Activated CD8-positive, alpha-beta T cell treated with anti-CD3 and anti-CD28 coated beads for 36 hours (primary cell): ENCODE data around the gene EXOC4. TPM values are rescaled to one million over a fixed set of nuclear protein-coding genes. Genes with fewer than 3 reads are reported as not detected.

Source experiments
- ATAC-seq: fragments of 200-7000 bp; cut with Tn5 transposase; one replicate; pipeline ENCODE4 v1.10.0; 2021; ENCODE audit warnings: mild to moderate bottlenecking, moderate library complexity
- CTCF ChIA-PET: fragments of 350-600 bp; sonication (Branson Sonifier 250); formaldehyde crosslinking; loops from one replicate; lab custom pipeline; 2021; ENCODE audit warnings: antibody characterized with exemption; lab: Charles Lee
- POLR2A ChIA-PET: fragments of 350-600 bp; sonication (Branson Sonifier 250); formaldehyde crosslinking; loops from one replicate; lab custom pipeline; 2021; ENCODE audit warnings: antibody characterized with exemption; lab: Charles Lee
- DNase-seq: peaks from one replicate; pipeline ENCODE4 v3.0.0-alpha.2; 2020
- H3K27ac Mint-ChIP-seq: one replicate; pipeline ENCODE4 v1.8.0; 2021; ENCODE audit warnings: mild to moderate bottlenecking, mixed read lengths
- H3K27me3 Mint-ChIP-seq: one replicate; pipeline ENCODE4 v1.8.0; 2021; ENCODE audit warnings: mixed read lengths
- H3K36me3 Mint-ChIP-seq: one replicate; pipeline ENCODE4 v1.8.0; 2021; ENCODE audit warnings: low read depth, mixed read lengths
- H3K4me1 Mint-ChIP-seq: one replicate; pipeline ENCODE4 v1.8.0; 2021; ENCODE audit warnings: low read depth, mixed read lengths
- H3K4me3 Mint-ChIP-seq: one replicate; pipeline ENCODE4 v1.8.0; 2021; ENCODE audit warnings: mild to moderate bottlenecking, moderate library complexity, mixed read lengths
- H3K9me3 Mint-ChIP-seq: one replicate; pipeline ENCODE4 v1.8.0; 2021; ENCODE audit warnings: mixed read lengths
- CTCF ChIP-seq: fragments of 200-600 bp; IDR thresholded peaks from one replicate; pipeline ENCODE4 v1.8.0; 2022; ENCODE audit warnings: antibody characterized with exemption, mild to moderate bottlenecking
- intact Hi-C: fragments of 100-400 bp; cut with micrococcal nuclease; formaldehyde crosslinking; loops from one replicate; pipeline ENCODE4 v1.10.0; 2022
- total RNA-seq, 2 experiments: library from RNA; stranded (reverse); gene quantifications; one replicate each; pipeline ENCODE4 v1.2.3, GENCODE V29; 2021

The EXOC4 gene
- total RNA-seq, 2 experiments from 2014 or later: 54.1 to 61.7 TPM

GRCh38 chr7:133699386-133699785, 446.5 kb downstream of the EXOC4 start:
- Mint-ChIP-seq H3K36me3 (peaks cover 7% of the 10 kb centered on the region), H3K4me3 (no peak overlapping the region), H3K27me3 (no peaks in the 10 kb centered on the region), H3K9me3 (no peaks in the 10 kb centered on the region), H3K4me1 (peaks cover 3% of the 10 kb centered on the region), H3K27ac (no peak overlapping the region)
- CTCF ChIA-PET: no interaction called here
- ATAC-seq (no peak), DNase-seq (no peak)
- intact Hi-C loops: no loop called here
- POLR2A ChIA-PET: no interaction called here
- no peak for TF ChIP-seq CTCF

GRCh38 chr7:133702078-133702477, 449.2 kb downstream of the EXOC4 start:
- no peak overlapping the region for H3K27ac Mint-ChIP-seq
- no peak for TF ChIP-seq CTCF
- no peak overlapping the region for H3K4me3 Mint-ChIP-seq
- H3K4me1 Mint-ChIP-seq: no peaks in the 10 kb centered on the region
- H3K27me3 Mint-ChIP-seq: no peaks in the 10 kb centered on the region
- intact Hi-C loops: no loop called here
- DNase-seq (no peak), ATAC-seq (no peak)
- ChIA-PET CTCF (no interaction called here), POLR2A (no interaction called here)
- no peaks in the 10 kb centered on the region for H3K9me3 Mint-ChIP-seq
- peaks cover 7% of the 10 kb centered on the region for H3K36me3 Mint-ChIP-seq

GRCh38 chr7:133702960-133703359, 450.1 kb downstream of the EXOC4 start:
- peaks cover 7% of the 10 kb centered on the region for H3K36me3 Mint-ChIP-seq
- no peak overlapping the region for H3K4me3 Mint-ChIP-seq
- DNase-seq (no peak), ATAC-seq (no peak)
- ChIA-PET POLR2A (no interaction called here), CTCF (interaction anchor here (1.7 kb wide), 1 partner anchor 12 kb away, joined by 3 read pairs; no protein-coding TSS in a partner anchor)
- TF ChIP-seq CTCF: no peak
- H3K27me3 Mint-ChIP-seq: no peaks in the 10 kb centered on the region
- H3K9me3 Mint-ChIP-seq: no peaks in the 10 kb centered on the region
- no peak overlapping the region for H3K27ac Mint-ChIP-seq
- H3K4me1 Mint-ChIP-seq: no peaks in the 10 kb centered on the region
- intact Hi-C loops: no loop called here

- intact Hi-C loops: no loop called here
- POLR2A ChIA-PET: no interaction called here
- CTCF ChIA-PET: interaction anchor here (1.7 kb wide), 1 partner anchor 12 kb away, joined by 3 read pairs; no protein-coding TSS in a partner anchor
- H3K27ac Mint-ChIP-seq: no peak overlapping the region
- H3K36me3 Mint-ChIP-seq: peaks cover 7% of the 10 kb centered on the region
- no peak for DNase-seq
- H3K4me1 Mint-ChIP-seq: no peaks in the 10 kb centered on the region
- no peaks in the 10 kb centered on the region for H3K9me3 Mint-ChIP-seq
- no peak for ATAC-seq
- no peaks in the 10 kb centered on the region for H3K27me3 Mint-ChIP-seq
- H3K4me3 Mint-ChIP-seq: no peak overlapping the region
- TF ChIP-seq CTCF: no peak
These were observed 450.7 kb downstream of the EXOC4 start for GRCh38 chr7:133703547-133703946.

GRCh38 chr7:133704453-133704852, 451.6 kb downstream of the EXOC4 start:
- no peak for DNase-seq
- intact Hi-C loops: no loop called here
- H3K36me3 Mint-ChIP-seq: peaks cover 7% of the 10 kb centered on the region
- H3K4me3 Mint-ChIP-seq: no peak overlapping the region
- H3K27me3 Mint-ChIP-seq: no peaks in the 10 kb centered on the region
- TF ChIP-seq CTCF: no peak
- no peak overlapping the region for H3K27ac Mint-ChIP-seq
- ChIA-PET POLR2A (no interaction called here), CTCF (interaction anchor here (1.7 kb wide), 1 partner anchor 13 kb away, joined by 3 read pairs; no protein-coding TSS in a partner anchor)
- no peaks in the 10 kb centered on the region for H3K4me1 Mint-ChIP-seq
- ATAC-seq: no peak
- no peaks in the 10 kb centered on the region for H3K9me3 Mint-ChIP-seq
